ENCODE results near the gene HOXB4.

The HOXB4 gene

DNA sequence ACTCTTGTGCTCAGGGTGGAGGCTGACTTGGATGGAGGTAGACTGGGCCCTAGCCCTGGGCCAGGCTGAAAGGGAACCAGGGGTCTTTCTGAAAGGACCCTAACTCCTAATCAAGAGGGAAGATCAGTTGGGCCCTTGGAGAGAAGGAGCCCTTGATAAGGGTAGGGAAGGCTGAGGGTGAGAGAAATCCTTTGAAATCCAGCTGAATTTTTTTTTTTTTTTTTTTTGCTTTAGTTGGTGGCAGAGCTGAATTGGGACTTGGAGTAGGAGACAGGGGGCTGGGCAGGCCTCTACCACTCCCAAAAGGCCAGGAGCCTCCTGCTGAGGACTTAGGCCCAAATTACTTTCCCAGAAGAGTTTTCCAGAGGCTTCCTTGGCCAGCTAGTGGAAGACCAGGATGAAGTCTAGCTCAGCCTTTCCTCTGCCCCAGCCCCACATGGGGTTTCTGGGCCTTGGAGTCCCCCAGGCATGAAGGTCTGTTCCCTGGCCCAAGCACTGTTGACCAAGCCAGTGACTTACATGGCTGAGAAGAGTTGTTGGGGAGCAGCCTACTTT lies 12.5 kb upstream of the HOXB4 start:
- DNase-seq (ENCODE audit: low read depth in 2 of 2, low spot score in 1 of 2): no peak

DNA sequence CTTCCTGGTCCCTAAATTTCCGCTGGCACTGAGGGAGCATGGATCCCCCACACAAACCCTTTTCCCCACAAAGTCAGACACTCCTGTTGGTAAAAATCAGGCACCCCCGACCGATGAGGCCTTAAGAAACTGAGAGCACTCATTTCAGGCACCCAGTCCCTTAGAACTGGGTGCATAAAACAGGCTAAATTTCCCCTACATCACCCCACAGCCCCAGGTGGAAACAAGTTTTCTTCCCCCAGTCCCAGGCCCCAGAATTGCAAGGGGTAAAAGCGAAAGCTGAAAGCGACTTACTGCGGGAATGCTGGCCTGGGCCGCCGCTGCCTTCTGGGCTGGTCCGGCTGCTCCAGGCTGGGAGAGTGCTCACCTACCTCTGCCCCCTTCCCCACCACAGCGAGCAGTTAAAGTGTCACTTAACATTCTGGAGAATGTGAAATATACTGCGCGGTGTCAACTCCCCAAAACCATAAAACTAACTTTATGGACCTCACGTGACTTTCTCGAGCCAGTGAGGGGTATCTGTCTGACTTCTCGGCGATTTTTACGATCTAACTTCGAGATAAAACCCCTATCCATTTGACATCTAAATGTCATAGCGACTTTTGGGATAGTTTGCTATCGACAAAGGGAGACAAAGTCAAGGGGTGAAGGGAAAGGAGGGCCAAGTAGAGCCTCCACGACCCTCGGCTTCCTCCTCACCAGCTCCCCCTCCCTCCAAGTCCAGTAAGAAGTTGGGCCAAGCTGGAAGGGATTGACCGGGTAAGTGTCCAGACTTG lies 11.9 kb upstream of the HOXB4 start, which contains the start of gene HOXB3:
Gene HOXB3 (minus strand): TSS at position 411 of the 776 bp plus-strand sequence. CDS start 37,767 bp downstream, outside the sequence.
- no peak for DNase-seq (ENCODE audit: low read depth in 2 of 2, low spot score in 1 of 2)

DNA sequence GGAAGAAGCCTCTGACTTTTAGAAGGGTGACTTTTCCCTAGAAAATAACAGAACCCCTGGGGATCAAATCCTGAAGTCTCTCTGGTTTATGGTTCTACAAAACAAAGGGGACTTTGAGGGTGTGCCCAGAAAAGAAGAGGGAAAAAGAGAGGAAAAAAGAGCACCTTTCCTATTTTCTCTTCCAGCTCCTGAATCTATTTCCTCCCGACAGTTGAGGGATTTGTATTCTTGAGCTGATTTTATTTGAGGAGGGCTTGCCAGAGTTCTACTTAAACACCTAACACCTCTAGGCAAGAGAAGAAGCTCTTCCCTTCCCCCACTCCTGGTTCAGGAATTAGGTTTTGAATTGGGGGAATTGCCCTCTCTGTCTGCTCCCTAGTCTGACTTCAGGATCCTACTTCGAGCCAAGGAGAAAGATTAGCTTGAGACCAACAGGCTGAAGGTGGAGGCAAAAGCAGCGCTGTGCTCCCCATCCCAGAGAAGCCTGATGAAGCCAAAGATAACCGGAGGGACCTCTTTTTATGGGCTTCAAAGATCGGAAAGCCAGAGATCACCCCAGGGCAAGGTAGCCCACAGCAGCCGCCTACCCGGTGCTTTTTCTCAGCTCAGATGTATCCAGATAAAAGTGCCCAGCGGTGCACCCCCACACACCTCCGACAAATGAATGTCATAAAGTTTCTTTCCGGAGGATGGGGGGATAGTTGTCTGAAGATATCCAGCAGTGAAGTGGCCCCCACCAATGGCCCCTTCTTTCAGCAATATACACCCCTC lies 11.1 kb upstream of the HOXB4 start:
- DNase-seq (ENCODE audit: low read depth in 2 of 2, low spot score in 1 of 2): no peak

DNA sequence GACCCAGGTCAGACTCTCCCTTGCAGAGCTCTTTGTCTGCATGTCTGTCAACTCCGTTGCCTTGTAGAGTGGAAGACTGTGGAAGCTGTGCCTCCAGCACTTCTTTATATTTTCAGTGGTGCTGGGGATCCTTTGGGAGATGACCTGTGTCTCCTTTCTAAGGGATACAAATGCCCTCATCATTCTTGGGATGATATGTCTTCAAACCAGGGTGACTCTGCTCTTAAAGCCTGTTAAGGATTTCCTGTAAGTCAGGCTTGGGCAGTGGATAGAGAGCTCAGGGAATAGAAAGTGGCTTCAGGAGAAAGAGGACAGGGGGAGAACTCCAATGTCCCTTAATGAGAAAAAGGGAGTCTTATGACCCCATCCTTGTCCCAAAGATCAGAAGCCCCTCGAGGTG lies 10.4 kb upstream of the HOXB4 start:
- DNase-seq (ENCODE audit: low read depth in 2 of 2, low spot score in 1 of 2): no peak

DNA sequence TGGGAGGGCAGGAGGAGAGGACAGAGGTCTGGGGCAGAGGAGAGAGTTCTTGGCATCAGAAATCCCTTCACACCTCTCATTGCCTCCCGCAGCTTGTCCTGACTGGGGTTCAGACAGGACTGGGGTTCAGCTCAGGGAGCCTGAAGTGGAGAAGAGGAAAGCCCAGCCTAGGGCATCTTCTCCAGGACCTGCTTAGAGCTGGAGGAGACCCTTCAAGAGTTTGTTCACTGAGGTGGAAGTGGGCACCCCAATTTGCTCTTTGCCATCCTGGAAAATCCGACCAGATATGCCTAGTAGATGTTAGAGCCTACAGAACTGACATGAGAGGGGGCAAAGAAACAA lies 9.9 kb upstream of the HOXB4 start:
- DNase-seq (ENCODE audit: low read depth in 2 of 2, low spot score in 1 of 2): no peak

DNA sequence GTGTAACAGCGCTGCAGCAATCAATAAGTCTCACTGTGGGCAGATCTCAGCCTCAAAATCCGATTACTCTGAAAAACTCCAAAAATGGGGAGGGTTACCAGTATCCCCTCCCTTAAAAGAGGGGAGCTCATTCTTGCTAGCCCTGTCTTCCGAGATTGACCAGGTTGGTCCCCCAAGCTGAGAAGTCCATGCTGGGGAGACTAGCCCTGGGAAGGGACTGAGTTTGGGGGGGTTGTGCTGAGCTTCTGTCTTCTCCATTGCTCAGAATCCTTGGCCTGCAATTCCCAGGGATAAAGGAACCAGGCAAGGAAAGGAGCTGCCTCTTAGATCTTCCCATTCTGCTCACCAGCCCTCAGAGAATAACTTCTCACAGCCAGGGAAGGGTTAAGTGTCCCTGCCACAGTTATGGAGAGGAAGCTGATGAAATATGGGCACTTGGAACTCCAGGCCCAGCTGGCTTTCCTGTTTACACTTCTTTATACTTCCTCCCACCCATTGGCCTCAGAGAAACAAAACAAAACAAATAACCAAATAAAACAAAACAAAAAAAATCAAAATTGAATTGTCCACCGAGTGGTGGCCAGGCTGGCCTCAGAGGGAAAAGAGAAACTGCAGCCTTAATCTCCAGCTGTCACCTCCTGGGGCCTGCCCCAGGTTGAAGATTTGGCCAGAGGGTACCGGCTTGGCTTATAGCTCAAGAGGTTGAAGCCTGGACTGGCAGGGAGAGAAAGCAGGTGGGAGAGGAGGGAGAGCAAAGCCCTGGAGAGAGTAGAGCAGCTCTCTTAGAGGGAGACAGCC lies 9.3 kb upstream of the HOXB4 start:
- no peak for DNase-seq (ENCODE audit: low read depth in 2 of 2, low spot score in 1 of 2)

DNA sequence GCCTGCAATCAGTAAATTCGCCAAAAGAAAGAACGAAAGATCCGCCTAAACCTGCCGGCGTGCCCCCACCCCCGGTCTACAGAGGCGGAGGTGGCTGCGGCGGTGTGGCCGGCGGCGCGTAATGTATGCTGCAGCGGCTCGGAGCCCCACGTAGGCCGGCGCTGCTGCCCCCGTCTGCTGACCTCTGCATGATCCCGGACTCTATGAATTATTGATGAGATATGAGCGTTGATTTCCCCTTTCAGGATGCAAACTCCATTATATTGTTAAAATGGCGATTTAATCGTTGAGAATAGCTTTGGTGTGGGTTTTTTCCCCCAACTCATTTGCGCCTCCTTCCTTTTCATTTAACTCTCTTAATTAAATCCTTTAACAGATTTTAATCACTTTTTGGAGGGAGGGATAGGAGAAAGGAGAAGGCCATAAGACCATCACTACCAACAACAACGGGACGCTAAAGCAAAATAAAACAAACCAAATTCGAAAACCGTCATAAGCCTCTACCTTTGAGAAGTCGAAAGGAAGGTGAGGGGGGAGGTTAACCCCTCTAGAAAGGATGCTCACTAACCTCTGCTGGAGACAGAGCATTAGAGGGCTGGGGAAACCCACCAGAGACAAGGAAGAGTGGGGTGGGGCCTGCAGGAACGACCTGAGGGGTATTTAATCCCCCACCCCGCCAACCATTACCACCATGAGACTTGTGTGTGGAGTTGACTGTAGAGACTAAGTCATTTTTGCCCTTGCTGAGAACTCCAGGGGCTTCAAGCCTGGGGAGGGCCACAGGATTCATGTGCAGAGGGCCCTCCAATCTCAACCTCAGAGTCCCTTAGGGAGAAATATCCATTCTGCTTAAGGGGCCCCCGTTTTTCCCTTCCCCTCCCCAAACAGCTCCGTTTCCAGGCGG lies 8.5 kb upstream of the HOXB4 start:
- no peak for DNase-seq (ENCODE audit: low read depth in 2 of 2, low spot score in 1 of 2)

DNA sequence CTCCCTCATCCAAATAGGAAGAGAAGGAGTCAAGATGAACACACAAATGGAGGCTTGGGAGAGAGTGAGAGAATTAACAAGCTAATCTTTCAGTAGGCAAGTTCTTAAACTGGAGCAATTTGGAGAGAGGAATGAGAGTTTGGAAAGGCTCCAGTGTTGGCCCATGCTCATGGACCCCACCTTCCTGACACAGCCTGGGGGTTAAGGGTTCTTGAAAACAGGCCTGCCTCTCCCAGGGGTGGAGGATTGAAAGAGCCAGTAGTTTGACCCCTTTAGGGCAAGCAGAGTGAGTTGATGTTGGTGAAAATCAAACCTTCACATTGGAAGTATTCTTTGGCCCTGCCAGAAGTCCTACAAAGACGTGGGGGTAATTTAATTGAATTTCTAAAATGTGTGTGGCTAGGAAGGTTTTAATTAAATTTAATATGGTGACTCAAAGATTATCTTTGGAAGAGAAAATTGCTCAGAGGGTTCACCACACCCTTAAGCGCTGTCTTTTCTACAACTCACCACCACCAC lies 6.1 kb upstream of the HOXB4 start:
- no peak for DNase-seq (ENCODE audit: low read depth in 2 of 2, low spot score in 1 of 2)

DNA sequence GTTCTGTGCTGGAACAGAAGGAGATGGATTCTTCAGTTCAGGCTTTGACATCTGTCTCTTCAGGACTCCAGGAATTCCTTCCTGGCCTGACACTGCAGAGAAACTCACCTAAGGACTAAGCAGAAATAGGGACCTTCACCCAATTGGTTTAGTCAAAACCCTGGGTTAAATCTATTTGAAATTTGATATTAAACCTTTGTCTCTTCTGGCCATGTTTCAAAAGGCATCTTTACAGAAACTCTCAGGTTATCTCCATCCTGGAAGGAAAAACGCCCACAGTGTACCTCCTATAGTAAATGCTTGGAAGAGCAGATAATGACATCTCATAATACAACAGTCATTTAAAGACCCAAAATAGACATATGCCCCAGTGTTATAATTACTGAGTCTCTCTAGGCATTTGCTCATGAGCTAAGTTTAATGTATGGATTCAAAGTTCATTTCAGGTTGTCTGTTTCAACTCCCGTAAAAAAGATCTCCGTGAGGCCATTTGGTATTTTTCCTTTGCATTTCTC lies 5.6 kb upstream of the HOXB4 start:
- DNase-seq (ENCODE audit: low read depth in 2 of 2, low spot score in 1 of 2): no peak

DNA sequence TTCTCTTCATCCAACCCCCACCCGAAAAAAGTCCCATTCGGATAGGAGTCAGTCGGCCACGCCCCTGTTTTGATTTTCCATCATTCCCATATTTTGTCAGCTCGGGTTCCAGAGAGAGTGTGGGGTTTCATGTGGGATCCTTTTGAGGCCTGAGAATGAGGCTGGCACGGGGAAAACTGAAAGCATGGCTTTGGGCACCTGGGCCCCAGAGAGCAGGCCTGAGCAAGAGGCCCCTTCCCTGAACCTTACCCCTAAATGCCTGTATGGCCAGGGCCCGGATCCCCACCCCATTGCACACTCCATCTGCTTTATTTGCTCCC lies 4.6 kb upstream of the HOXB4 start:
- DNase-seq (ENCODE audit: low read depth in 2 of 2, low spot score in 1 of 2): no peak

DNA sequence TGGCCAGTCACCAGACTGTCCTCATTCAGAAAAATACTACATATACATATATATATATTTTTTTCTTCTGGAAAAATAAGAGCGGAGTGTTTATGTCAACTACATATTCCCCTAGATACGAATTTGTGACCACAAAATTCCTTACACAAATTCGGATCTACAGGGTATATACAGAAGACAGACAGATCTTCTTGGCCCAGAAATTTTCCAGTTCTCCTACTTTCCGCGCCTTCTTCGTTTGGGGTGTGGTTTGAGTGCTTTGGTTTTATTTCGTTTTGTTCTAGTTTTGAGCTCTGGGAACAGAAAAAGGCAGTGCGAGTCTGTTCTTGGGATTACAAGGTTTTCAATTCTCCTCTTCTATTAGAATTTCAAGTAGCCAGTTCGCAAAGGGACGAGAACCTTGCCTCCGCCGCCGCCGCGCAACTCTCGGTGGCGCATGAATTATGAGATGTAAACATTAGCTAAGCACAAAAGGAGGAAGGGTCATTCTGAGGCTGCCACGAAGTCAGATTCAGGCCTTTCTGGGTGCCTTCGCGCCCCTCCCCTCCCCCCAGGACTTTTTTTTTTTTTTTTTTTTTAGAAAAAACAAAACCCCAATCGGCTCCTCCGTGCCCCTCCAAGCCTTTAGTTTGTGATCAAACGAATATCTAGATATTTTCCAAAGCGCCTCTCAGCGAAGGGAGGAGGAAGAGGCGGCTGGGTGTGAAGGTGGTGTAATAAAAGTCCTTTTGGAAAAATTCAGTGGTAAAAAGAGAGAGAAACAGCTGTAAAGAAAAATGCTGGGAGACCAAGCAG lies 1.8 kb upstream of the HOXB4 start:
- DNase-seq (ENCODE audit: low read depth in 2 of 2, low spot score in 1 of 2): no peak

DNA sequence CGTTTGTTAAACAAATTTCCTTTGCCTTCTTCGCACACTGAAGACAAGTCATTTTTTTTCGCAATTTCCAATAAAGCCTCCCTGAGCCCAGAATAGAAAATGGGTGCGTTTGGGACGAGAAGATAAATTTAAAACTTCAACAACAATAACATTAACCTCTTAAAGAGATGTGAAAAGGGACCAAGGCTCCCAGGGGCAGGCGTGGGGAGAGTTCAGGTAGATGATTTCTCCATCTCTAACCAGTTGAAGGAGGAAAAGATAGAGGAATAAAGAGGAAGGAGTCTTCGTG lies 1.3 kb upstream of the HOXB4 start:
- DNase-seq (ENCODE audit: low read depth in 2 of 2, low spot score in 1 of 2): no peak

DNA sequence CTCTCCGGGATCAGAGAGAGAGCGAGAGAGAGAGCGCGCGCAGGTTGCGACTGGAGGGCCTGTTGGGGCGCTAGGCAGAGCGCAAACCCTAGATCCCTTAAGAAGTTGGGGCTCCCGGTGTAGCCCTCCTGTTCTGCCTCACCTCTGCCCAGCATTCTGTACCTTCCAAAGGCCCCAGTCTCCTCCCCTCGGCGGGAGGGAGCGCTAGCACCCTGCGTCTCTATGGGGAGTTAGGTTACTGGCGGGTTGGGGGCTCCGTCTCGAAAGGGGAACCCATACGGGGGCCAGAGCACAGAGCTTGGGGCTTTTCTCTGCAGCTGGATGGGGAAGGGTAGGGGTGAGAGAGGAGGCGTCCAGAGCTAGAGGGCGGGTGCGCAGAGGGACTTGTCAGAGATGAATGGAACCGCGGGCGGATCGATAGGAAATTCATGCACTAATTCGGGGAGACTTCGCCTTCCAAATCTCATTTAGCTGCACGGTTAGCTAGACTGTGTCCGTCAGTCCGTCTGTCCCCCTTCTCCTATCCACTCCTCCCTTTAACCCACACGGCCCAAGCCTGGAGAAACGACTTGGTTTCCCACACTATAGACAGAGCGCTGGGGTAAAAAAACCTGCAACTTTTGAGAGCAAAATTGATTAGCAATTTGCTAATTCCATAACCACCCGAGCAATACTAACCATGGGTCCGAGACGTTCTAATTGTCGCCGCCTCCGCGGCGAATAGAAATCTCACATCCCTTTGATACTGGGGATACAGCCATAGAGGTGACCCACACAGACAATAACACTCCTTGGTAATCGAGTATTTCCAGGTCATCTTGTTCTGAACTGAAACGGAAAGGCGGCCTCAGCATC lies 693 bp upstream of the HOXB4 start:
- DNase-seq (ENCODE audit: low read depth in 2 of 2, low spot score in 1 of 2): no peak

DNA sequence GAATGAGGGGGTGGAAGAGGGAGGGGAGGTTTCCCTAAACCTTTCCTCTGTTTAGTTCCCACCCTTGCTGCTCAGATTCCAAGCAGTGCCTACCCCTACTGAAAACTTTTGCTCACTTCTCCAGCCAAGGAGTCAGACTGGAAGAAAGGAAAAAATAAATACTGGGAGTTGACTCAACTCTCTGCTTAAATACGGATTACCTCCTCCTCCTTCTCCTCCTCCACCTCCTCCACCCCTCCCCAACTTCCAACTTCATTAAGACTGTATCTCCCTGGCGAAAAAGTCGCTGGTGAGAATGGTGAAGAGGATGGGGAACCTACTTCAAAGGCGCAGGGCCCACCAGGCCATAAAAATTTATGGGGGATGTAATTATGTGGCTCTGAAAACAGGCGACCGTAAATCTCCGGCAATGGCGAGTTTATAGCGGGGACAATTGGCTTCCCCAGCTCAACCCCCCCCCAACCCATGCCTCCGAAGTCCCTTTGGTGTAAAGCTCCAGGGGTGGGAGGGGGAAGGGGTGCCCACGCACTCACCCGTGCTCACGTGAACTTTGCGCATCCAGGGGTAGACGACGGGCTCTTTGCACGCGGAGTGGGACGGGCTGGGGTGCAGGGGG lies 712 bp downstream of the HOXB4 start:
- no peak for DNase-seq (ENCODE audit: low read depth in 2 of 2, low spot score in 1 of 2)

DNA sequence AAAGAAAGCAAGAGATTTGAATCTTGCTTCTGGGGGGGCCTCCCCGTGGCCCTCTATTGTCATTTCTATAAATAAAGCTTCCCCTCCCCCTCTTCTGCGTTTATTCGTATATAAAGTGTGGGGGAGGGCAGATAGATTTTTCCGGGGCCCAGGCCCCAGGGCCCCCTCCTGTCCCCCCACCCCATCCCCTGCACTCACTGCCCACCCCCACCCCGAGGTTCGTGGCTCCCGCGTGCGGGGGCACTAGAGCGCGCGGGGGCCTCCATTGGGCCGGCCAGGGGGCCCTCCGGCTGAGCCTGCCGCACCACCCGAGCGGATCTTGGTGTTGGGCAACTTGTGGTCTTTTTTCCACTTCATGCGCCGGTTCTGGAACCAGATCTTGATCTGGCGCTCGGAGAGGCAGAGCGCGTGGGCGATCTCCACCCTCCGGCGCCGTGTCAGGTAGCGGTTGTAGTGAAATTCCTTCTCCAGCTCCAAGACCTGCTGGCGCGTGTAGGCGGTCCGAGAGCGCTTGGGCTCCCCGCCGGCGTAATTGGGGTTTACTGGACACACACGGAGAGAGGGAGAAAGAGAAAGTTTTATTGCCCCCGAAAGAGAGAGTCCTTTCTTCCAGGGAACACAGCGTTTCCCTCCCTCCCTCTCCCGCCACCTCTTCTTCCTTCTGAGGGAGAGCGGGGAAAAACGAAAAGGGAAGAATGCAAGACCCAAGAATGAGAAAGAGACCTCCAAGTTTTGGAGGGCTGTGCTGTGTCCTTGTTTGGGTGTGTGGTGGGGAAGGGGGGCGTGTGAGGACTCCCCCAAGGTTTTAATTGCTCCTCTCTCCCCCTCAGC lies 1.5 kb downstream of the HOXB4 start:
- DNase-seq (ENCODE audit: low read depth in 2 of 2, low spot score in 1 of 2): no peak

DNA sequence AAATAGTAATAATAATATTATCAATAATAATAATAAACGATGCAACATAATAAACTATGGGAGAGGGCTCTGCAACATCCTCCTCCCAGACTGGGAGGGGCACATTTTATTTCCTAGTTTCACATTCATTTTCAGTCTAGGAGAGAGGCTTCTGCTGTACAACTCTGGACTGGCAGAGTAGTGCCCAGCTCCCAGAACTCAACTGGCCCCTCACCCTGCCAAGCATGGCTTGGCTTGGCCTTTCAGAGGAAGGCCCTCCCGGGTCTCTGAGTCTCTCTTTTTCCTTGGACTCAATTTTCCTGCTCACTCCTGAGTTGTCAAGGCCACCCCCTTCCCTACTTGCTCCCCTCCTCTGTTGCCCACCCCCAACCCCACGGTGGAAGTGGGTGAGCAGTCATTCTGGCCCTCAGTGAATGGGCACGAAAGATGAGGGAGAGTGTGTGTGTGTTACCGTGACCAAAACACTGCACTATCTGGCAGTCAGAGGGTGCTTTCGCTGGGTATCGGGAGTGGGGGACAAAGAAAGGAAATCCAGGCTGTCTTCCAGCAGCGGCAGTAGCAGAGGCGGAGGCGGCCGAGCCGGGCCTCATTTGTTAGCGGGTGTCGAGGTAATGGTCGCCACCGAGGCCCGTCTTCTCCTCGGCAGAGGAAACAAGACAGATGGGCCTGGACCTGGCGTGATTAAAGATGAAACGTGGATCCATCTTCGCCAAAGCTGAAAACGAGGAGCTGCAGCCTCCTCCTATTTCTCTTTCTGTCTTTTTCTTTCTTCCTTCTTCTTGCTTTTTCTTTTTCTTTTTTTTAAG lies 2.3 kb downstream of the HOXB4 start:
- no peak for DNase-seq (ENCODE audit: low read depth in 2 of 2, low spot score in 1 of 2)
